Activated CD8-positive, alpha-beta memory T cell treated with anti-CD3 and anti-CD28 coated beads for 24 hours (primary cell): ENCODE data around the gene ADK.
"Not testable (repeated sequence)": the region's sequence is repeated elsewhere in the genome, so short reads cannot be mapped to it uniquely, and the experiment has no call there.

Experiments
- DNase-seq: peaks from one replicate; pipeline ENCODE4 v3.0.0-alpha.2; 2020

ADK gene

DNA sequence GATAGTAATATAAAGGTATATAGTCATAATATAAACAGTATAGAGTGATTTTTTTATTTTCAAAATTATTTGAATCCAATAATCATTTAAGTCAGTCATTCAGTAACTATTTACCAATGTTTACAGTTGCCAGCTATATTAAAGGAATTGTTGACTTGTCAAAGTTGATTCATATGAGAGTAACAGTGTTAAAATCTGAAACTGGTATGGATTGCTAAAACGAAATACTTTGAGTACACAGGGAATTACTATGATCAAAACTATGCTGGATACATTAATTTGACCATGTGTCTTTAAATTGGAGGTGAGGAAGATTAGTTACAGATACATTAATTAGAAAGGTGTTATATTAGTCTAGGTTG, 282.6 kb downstream of the ADK start:
- DNase-seq = no peak

DNA sequence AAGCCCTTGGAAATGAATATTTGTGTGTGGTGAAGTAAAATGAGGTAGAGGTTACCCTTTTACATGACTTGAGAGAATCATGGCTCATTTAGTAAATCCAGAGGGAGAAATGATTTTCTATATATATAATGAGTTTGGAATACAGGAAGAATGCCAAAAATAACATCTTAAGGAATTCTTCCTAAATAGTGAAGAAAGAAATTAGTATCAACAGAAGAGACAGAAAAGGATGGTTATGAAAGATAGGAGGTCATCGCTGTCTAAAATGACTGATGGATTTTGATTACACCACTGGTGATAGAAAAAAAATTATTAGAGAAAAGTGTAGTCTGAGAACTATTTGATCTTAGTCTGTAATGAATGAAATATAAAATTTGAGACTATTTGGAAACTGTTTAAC, 283.0 kb downstream of the ADK start:
- DNase-seq = no peak

DNA sequence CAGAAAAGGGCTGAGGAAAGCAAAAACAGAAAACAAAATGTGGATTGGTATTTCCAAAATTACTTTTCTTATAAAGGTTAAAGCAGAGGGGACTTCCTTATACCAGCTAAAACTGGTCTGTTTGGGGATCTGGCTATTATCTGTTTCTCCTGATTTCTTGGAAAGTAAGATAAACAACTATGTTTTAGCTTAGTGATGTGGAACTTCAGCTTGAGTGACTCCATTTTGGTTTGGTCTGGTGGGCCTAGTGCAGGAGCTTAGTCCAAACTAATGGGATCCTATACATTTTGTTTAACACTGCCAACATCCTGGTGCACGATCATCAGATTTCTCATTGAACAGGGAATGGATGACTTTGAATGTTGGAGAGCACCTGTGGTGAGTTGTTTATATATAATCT, 283.5 kb downstream of the ADK start:
- no peak for DNase-seq

DNA sequence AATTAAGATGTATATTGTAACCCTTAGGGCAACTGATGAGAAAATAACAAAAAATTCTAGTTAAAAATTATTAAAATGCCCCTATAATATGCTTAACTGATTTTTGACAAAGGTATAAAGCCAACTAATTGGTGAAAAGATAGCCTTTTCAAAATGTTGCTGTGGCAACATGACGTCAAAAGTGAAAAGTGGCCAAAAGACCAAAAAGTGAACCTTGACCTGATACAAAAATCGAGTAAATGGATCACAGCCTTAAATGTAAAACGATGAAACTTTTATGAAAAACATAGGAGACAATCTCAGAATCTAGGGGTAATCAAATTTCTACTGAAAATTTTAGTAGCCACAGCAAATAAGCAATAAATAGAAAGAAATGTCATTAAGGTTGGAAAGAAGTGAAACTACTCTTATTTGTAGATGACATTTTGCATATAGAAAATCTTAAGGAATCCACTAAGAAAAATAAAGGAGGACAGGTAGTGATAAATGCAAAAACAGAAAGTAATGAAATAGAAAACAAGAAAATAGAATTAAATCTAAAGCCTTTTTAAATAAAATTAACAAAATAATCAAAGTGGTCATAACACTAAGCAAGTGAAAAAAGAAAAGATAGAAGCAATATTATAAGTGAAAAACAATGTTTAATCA, 285.6 kb downstream of the ADK start:
- DNase-seq = no peak

DNA sequence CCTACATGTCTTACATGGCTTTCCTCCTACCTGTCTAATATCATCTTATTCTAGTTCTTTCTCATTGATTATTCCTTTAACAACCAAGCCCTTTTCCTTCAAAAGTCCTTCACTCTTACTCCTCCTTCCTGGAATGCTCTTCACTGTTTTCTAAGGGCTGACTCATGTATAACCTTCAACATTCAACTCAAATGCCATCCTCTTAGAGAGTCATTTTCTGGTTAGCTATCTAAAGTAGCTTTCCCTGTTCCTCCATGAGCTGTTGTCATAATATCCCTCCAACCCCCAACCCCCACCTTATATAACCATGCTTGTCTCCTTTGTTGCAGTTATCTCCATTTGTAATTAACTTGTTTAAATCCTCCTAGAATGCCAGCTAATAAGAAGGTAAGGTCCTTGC, 286.8 kb downstream of the ADK start:
- no peak for DNase-seq

DNA sequence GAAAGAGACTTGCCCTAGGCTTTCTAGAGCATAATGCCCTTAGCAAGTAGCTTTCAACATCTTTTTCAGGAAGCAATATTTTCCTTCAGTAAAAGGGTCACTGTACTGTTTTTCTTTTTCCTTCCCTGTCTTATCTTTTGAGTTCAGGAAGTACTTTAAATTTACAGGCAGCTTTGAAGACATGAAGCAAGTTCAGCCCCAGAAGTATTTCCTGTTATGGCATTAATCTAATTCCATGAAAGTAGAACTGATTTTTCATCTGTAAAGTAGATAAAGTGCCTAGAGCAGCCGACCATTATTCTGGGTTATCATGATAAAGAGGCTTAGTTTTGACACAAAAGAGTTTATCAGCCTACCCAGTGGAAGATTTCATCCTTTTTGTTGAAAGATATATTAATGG, 288.2 kb downstream of the ADK start:
- DNase-seq = no peak

- DNase-seq = no peak
Observed at GRCh38 chr10:74445493-74445892, 294.5 kb downstream of the ADK start.

DNA sequence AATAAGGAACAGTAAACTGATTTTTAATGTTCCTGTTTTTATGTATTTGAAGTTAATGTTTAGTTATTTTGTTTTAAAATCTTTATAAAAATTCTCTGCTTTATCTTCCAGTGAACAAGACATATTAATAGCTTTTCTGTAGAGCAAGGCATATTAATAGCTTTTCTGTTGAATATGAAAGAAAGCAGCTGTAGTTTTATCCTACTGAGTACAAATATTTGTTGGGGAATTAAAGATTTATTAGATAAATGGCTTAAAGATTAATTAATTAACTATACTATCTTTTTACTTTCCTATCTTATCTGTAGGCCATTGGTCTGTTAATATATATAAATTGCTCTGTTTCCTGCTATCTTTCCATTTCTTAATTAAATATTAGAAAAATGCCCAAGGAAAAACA, 299.6 kb downstream of the ADK start:
- DNase-seq = no peak

- no peak for DNase-seq
Observed at GRCh38 chr10:74451127-74451829, 300.3 kb downstream of the ADK start.

DNA sequence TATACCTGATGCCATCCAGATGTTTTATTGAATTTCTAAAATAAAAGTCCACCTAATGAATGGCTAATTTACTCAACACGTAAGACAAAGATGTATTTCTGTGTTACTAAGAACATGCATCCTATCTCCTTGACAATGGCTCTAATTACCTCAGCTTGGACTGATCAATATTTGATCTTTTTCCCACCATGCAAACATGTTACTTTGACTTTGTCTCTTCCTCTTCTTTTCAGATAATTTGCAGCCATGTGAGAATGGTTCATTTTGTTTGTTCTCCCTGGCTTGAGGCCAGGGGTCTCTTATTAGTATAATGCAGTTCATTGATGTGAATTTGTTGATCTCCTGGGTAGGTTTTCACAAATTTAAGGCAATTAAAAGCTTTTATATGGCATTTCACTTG, 302.1 kb downstream of the ADK start:
- no peak for DNase-seq

DNA sequence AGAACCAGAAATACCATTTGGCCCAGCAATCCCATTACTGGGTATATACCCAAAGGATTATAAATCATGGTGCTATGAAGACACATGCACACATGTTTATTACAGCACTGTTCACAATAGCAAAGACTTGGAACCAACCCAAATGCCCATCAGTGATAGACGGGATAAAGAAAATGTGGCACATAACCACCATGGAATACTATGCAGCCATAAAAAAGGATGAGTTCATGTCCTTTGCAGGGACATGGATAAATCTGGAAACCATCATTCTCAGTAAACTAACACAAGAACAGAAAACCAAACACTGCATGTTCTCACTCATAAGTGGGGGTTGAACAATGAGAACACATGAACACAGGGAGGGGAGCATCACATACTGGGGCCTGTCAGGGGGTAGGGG, 306.5 kb downstream of the ADK start:
- DNase-seq = not testable (repeated sequence)

DNA sequence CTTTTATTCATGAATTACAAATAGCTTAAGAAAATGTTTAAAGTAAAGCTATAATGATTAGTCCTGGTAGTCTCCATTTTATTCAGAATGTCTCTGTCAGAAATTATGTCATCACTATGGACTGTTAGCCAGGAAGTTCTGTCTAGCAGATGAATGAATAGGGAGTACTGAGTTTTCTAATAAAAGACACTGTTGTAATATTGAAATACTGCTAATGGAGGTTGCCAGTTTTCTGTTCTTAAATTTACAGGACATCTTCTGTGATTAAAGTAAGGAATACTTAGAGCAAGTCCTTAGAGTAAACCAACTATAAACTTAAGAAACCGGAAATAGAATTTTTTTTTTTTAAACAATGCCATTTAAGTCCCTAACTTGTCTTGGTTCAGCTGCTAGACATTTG, 309.8 kb downstream of the ADK start:
- no peak for DNase-seq

DNA sequence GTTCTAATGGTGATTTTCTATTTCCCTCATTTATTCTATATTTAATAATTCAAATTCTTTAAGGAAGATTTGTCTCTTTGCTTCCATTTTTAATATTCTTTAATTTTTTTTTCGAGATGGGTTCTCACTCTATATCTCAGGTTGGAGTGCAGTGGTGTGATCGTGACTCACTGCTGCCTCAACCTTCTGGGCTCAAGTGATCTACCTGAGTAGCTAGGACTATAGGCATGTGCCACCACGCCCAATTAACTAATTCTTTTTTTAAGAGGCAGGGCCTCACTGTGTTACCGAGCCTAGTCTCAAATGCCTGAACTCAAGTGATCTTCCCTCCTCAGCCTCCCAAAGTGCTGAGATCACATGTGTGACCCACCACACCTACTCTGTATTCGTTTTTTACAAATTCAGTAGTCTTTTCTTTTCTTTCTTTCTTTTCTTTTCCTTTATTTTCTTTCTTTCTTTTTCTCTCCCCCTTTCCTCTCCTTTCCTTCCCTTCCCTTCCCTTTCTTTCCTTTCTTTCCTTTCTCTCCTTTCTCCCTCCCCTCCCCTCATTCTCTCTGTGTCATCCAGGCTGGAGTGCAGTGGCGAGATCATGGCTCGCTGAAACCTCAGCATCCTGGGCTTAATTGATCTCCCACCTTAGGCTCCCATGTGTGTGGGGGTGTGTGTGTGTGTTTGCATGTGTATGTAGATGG, 323.1 kb downstream of the ADK start:
- no peak for DNase-seq

DNA sequence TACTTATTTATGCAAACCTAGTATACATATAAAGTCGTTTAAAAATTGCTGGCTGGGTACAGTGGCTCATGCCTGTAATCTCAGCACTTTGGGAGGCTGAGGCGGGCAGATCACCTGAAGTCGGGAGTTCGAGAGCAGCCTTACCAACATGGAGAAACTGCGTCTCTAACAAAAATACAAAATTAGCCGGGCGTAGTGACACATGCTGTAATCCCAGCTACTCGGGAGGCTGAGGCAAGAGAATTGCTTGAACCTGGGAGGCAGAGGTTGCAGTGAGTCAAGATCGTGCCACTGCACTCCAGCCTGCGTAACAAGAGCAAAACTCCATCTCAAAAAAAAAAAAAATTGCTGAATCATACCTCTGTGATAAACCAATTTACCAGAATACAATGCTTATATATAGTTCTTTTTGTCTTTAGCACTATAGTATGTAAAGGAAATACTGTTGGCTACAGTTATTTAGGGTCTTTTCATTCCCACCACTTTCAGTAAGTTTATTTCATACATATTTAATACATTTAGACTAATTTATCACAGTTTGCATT, 325.2 kb downstream of the ADK start:
- DNase-seq = not testable (repeated sequence)

- no peak for DNase-seq
Observed at GRCh38 chr10:74480778-74481177, 329.8 kb downstream of the ADK start.

GRCh38 chr10:74483356-74483755, 332.3 kb downstream of the ADK start:
- DNase-seq = no peak

GRCh38 chr10:74485283-74485682, 334.3 kb downstream of the ADK start:
- DNase-seq = no peak

GRCh38 chr10:74486659-74487058, 335.6 kb downstream of the ADK start:
- DNase-seq = no peak

DNA sequence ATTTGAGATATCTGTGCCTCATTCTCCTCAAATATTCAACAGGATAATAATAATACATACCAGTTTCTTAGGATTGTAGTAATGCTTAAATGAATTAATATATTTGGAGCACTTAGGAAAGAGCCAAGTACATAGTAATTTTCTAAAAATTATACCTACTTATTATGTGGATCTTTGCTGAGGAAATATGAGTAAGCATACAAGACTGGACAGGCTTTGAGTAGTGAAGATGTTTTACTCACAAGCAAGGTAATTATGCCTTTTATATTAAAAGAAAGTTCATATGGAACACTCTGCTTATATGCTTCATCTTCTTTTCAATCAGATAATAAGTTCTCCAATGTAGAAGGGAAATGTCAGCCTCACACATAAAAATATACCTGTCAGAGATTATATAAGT, 337.9 kb downstream of the ADK start:
- no peak for DNase-seq

GRCh38 chr10:74490551-74490950, 339.5 kb downstream of the ADK start:
- no peak for DNase-seq

- no peak for DNase-seq
Observed at GRCh38 chr10:74491014-74491413, 340.0 kb downstream of the ADK start.

- not testable (repeated sequence) for DNase-seq
Observed at GRCh38 chr10:74496276-74496675, 345.3 kb downstream of the ADK start.

GRCh38 chr10:74498664-74499063, 347.6 kb downstream of the ADK start:
- not testable (repeated sequence) for DNase-seq
